Astrocyte of the spinal cord (primary cell): ENCODE data around the gene SRSF9.

ENCODE experiments used
- DNase-seq: peaks from one replicate; pipeline ENCODE4 v3.0.0; 2011; ENCODE audit warnings: low read depth, low spot score
- H3K4me3 ChIP-seq: 2 replicates; pipeline ENCODE4 v1.5.1; 2011; ENCODE audit warnings: low read depth, mild to moderate bottlenecking, low read length, moderate library complexity
- CTCF ChIP-seq: IDR thresholded peaks from 2 replicates; pipeline ENCODE4 v1.5.1; 2012; ENCODE audit warnings: low read depth, mild to moderate bottlenecking, low read length, inconsistent platforms
- in situ Hi-C: cut with HindIII; loops from 2 replicates; pipeline ENCODE4 v1.10.0; 2017; ENCODE audit warnings: low sequenced_read_pairs

Gene SRSF9

GRCh38 chr12:120466560-120467315 is 2.8 kb downstream of the SRSF9 start:
- no peak overlapping the region for H3K4me3 ChIP-seq
- DNase-seq = peak; percentile 26
- TF ChIP-seq CTCF = peak; percentile 72
- in situ Hi-C loops = no loop called here

GRCh38 chr12:120465756-120466155 is 3.8 kb downstream of the SRSF9 start:
- no peak overlapping the region for H3K4me3 ChIP-seq
- no peak for TF ChIP-seq CTCF
- no peak for DNase-seq
- in situ Hi-C loops = no loop called here

GRCh38 chr12:120463712-120464111 is 5.8 kb downstream of the SRSF9 start:
- TF ChIP-seq CTCF = no peak
- DNase-seq = no peak
- no peak overlapping the region for H3K4me3 ChIP-seq
- in situ Hi-C loops = no loop called here

- H3K4me3 ChIP-seq = no peak overlapping the region
- in situ Hi-C loops = no loop called here
- DNase-seq = no peak
- TF ChIP-seq CTCF = no peak
These were observed 7.4 kb downstream of the SRSF9 start for GRCh38 chr12:120462099-120462640.

GRCh38 chr12:120460157-120460556 is 9.4 kb downstream of the SRSF9 start:
- in situ Hi-C loops = no loop called here
- H3K4me3 ChIP-seq = no peak overlapping the region
- no peak for DNase-seq
- no peak for TF ChIP-seq CTCF

GRCh38 chr12:120457133-120457532 is 12.4 kb downstream of the SRSF9 start:
- H3K4me3 ChIP-seq = no peak overlapping the region
- TF ChIP-seq CTCF = peak; percentile 40
- no peak for DNase-seq
- in situ Hi-C loops = no loop called here
